Measurements from ENCODE around the gene CRMP1. TPM values are rescaled to one million over a fixed set of nuclear protein-coding genes. Genes with fewer than 3 reads are reported as not detected.

The CRMP1 gene
- polyA plus RNA-seq, 1 experiment: 5.6 TPM

DNA sequence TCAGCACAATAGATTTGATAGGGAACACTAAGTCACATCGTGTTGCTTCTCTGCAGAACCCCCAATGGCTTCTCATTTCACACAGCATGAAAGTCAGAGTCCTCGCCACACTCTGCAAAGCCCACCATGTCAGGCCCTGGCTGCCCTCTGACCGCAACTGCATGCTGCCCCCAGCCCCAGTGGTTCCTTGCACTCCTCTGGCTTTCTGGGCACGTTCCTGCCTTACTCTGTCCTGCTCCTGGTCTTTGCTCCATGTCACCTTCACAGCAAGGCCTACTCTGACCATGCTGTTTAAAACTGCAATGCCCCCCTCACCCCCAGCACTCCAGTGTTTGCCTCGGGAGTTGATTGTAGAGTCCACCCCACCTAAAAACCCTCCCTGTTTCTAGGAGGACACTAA lies 103.7 kb downstream of the CRMP1 start:
- DNase-seq (ENCODE audit: low read depth, low spot score): no peak
- POLR2A ChIA-PET: no interaction called here
- H3K4me3 ChIP-seq (ENCODE audit: low read depth, low read length): no peak overlapping the region
- H3K27ac ChIP-seq (ENCODE audit: low read depth, low read length): no peak overlapping the region
- no peaks in the 10 kb centered on the region; the same call in 1 of the 2 replicates for H3K9me3 ChIP-seq (ENCODE audit: control insufficient read depth, insufficient read depth, low read length)
- no peaks in the 10 kb centered on the region for H3K27me3 ChIP-seq (ENCODE audit: control insufficient read depth, insufficient read depth, low read length)
- no peak for TF ChIP-seq CTCF (IDR thresholded peaks at IDR 0.05; ENCODE audit: low read depth, low read length)
- CTCF ChIA-PET: interaction anchor here (0.9 kb wide), 1 partner anchor 12 kb away, joined by 5 read pairs; no protein-coding TSS in a partner anchor

- ChIA-PET POLR2A (no interaction called here), CTCF (no interaction called here)
- no peak overlapping the region for H3K27ac ChIP-seq (ENCODE audit: low read depth, low read length)
- H3K27me3 ChIP-seq (ENCODE audit: control insufficient read depth, insufficient read depth, low read length): no peaks in the 10 kb centered on the region
- H3K9me3 ChIP-seq (ENCODE audit: control insufficient read depth, insufficient read depth, low read length): no peaks in the 10 kb centered on the region; the same call in 1 of the 2 replicates
- DNase-seq (ENCODE audit: low read depth, low spot score): no peak
- H3K4me3 ChIP-seq (ENCODE audit: low read depth, low read length): no peak overlapping the region
- TF ChIP-seq CTCF (IDR thresholded peaks at IDR 0.05; ENCODE audit: low read depth, low read length): no peak
Observed at GRCh38 chr4:5788144-5788543, 104.7 kb downstream of the CRMP1 start.

DNA sequence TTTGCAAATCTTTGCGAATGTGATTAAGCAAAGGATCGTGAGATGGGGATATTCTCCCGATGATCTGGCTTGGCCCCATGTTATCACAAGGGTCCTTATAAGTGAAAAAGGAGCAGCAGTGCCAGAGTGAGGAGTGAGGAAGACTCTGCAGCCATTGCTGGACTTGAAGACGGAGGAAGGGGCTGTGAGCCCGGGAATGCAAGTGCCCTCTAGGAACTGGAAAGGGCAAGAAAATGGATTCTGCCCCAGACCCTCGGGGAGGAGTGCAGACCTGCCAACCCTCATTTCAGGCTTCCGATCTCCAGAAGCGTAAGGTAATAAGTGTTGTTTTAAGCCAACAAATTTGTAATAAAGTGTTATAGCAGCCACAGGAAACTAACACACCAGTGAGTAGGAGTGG lies 105.6 kb downstream of the CRMP1 start:
- Histone ChIP-seq H3K9me3 (ENCODE audit: control insufficient read depth, insufficient read depth, low read length) (no peaks in the 10 kb centered on the region; the same call in 1 of the 2 replicates), H3K27me3 (ENCODE audit: control insufficient read depth, insufficient read depth, low read length) (no peaks in the 10 kb centered on the region), H3K4me3 (ENCODE audit: low read depth, low read length) (no peak overlapping the region), H3K27ac (ENCODE audit: low read depth, low read length) (no peak overlapping the region)
- no peak for DNase-seq (ENCODE audit: low read depth, low spot score)
- no peak for TF ChIP-seq CTCF (IDR thresholded peaks at IDR 0.05; ENCODE audit: low read depth, low read length)
- ChIA-PET CTCF (interaction anchor here (0.7 kb wide), 1 partner anchor 17 kb away, joined by 3 read pairs; no protein-coding TSS in a partner anchor), POLR2A (no interaction called here)

DNA sequence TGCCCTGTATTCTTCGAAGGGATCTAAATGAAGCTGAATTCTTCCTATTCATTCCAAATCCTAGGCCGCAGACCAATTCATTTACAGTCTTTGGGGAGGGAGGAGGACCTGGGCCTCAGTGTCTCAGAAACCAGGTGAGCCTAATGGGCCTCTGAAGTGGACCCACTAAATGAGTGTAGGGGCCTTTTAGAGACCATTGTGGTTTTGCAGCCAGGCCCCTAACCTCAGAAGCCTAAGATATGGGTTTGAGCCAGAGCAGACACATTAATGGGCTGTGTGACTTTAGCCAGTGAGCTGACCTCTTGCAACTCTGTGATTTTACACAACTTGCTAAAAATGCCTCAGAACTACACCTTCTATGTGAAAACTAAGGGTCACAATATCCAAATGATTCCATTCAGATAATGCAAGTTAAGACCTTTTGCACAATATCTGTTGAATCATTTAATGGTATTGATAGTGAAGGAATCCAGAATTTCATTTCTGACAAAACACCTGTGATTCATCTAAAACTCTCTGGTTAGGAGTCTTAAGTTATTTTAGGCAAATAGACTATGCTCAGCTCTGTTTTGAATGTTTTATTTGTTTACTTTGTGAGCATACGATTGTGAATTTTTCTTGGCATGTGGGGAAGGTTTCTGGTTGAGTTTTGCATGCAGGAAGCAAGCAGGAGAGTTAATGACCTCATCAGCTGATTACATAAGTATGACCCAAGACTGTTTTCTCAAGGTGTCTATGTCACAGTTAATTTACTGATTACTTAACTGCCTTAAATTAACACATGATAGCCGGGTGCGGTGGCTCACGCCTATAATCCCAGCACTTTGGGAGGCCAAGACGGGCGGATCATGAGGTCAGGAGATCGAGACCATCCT lies 106.8 kb downstream of the CRMP1 start:
- peak overlapping the region; percentile 60 for H3K27ac ChIP-seq (ENCODE audit: low read depth, low read length)
- H3K4me3 ChIP-seq (ENCODE audit: low read depth, low read length): no peak overlapping the region
- POLR2A ChIA-PET: interaction anchor here (0.5 to 0.7 kb wide), 2 partner anchors 35 to 39 kb away, joined by 3 read pairs; no protein-coding TSS in a partner anchor
- TF ChIP-seq CTCF (IDR thresholded peaks at IDR 0.05; ENCODE audit: low read depth, low read length): no peak
- CTCF ChIA-PET: interaction anchor here (0.7 to 1.2 kb wide), 2 partner anchors 98 to 736 kb away, joined by 3 read pairs; no protein-coding TSS in a partner anchor
- no peaks in the 10 kb centered on the region; the same call in 1 of the 2 replicates for H3K9me3 ChIP-seq (ENCODE audit: control insufficient read depth, insufficient read depth, low read length)
- DNase-seq (ENCODE audit: low read depth, low spot score): peak; percentile 54
- no peaks in the 10 kb centered on the region for H3K27me3 ChIP-seq (ENCODE audit: control insufficient read depth, insufficient read depth, low read length)

- no peak for DNase-seq (ENCODE audit: low read depth, low spot score)
- no peak for TF ChIP-seq CTCF (IDR thresholded peaks at IDR 0.05; ENCODE audit: low read depth, low read length)
- Histone ChIP-seq H3K4me3 (ENCODE audit: low read depth, low read length) (no peak overlapping the region), H3K27me3 (ENCODE audit: control insufficient read depth, insufficient read depth, low read length) (no peaks in the 10 kb centered on the region), H3K27ac (ENCODE audit: low read depth, low read length) (no peak overlapping the region), H3K9me3 (ENCODE audit: control insufficient read depth, insufficient read depth, low read length) (no peaks in the 10 kb centered on the region; the same call in 1 of the 2 replicates)
- POLR2A ChIA-PET: no interaction called here
- CTCF ChIA-PET: no interaction called here
Observed at GRCh38 chr4:5784960-5785611, 107.8 kb downstream of the CRMP1 start.
